Right lobe of liver (tissue), 4 donors: ENCODE results near the gene SLC6A18.

Experiments used
- CTCF ChIP-seq, 4 donors: fragments of 200-600 bp in 3 of 4; fragments of 450-650 bp in 1 of 4; IDR thresholded peaks; one replicate each; pipeline versions ENCODE4 v1.5.1 to v1.8.0; 2016 to 2022; ENCODE audit warnings: antibody characterized with exemption in 4 of 4, mild to moderate bottlenecking in 2 of 4
- POLR2A ChIP-seq: fragments of 450-650 bp; IDR thresholded peaks from one replicate; pipeline ENCODE4 v1.6.1; 2017; ENCODE audit warnings: antibody characterized with exemption, mild to moderate bottlenecking
- donor health status: DM: no; HTN: no; CAD: no.
- donor health status: DM: no; HTN: no; CAD: no.
- donor health status: DM: no; HTN: yes; CAD: no.

GRCh38 chr5:1209896-1210776, 15.0 kb upstream of the SLC6A18 start:
- TF ChIP-seq POLR2A: no peak
- no peak for TF ChIP-seq CTCF (IDR thresholded peaks at IDR 0.05)
